Measurements from ENCODE around the gene LRP11. TPM values are rescaled to one million over a fixed set of nuclear protein-coding genes. Genes with fewer than 3 reads are reported as not detected.

The LRP11 gene
- polyA plus RNA-seq, 1 donor from 2014 or later, result 57.0 TPM

GRCh38 chr6:149771925-149772324, 92.2 kb downstream of the LRP11 start:
- Histone ChIP-seq H3F3A (ENCODE audit: insufficient read depth, low read length, poor library complexity, severe bottlenecking) (no peaks in the 10 kb centered on the region), H4K20me1 (ENCODE audit: insufficient read depth) (no peaks in the 10 kb centered on the region), H3K9me2 (ENCODE audit: insufficient read depth, low read length) (no peaks in the 10 kb centered on the region), H3K9me3 (ENCODE audit: low read length) (no peaks in the 10 kb centered on the region), H3K36me3 (ENCODE audit: insufficient read depth, low read length) (no peaks in the 10 kb centered on the region), H3K27me3 (ENCODE audit: insufficient read depth, low read depth, low read length) (no peaks in the 10 kb centered on the region), H3K9ac (ENCODE audit: low read length) (no peak overlapping the region), H2AFZ (ENCODE audit: low read depth, low read length) (no peak overlapping the region), H3K4me2 (ENCODE audit: low read length) (no peak overlapping the region), H3K4me3 (ENCODE audit: low read length) (no peak overlapping the region), H3K79me2 (replicated peaks; ENCODE audit: insufficient read depth, low read length) (peaks cover 3% of the 10 kb centered on the region), H3K27ac (ENCODE audit: low read length) (no peak overlapping the region)
- no peak for TF ChIP-seq RAD21 (conservative IDR thresholded peaks at IDR 0.05)
- no peak for TF ChIP-seq SMC3 (conservative IDR thresholded peaks at IDR 0.05; ENCODE audit: poor library complexity)
- no peak for TF ChIP-seq EP300 (conservative IDR thresholded peaks at IDR 0.05; ENCODE audit: poor library complexity, severe bottlenecking)
- no peak for TF ChIP-seq MXI1 (conservative IDR thresholded peaks at IDR 0.05; ENCODE audit: poor library complexity, severe bottlenecking)
- no peak for TF ChIP-seq REST (IDR thresholded peaks at IDR 0.05; ENCODE audit: borderline replicate concordance)
- TF ChIP-seq TAF1 (IDR thresholded peaks at IDR 0.05; ENCODE audit: low read depth), result no peak
- TF ChIP-seq CTCF (IDR thresholded peaks at IDR 0.05; ENCODE audit: poor library complexity, severe bottlenecking), result no peak
- TF ChIP-seq EZH2 (IDR thresholded peaks at IDR 0.05; ENCODE audit: borderline replicate concordance, insufficient read depth, low read length, poor library complexity, severe bottlenecking), result no peak
- TF ChIP-seq POLR2AphosphoS5 (IDR thresholded peaks at IDR 0.05), result no peak

GRCh38 chr6:149771185-149771584, 93.0 kb downstream of the LRP11 start:
- Histone ChIP-seq H3K9me3 (ENCODE audit: low read length) (no peaks in the 10 kb centered on the region), H3K9ac (ENCODE audit: low read length) (no peak overlapping the region), H3K79me2 (replicated peaks; ENCODE audit: insufficient read depth, low read length) (peaks cover 3% of the 10 kb centered on the region), H4K20me1 (ENCODE audit: insufficient read depth) (no peaks in the 10 kb centered on the region), H3K4me3 (ENCODE audit: low read length) (no peak overlapping the region), H3K36me3 (ENCODE audit: insufficient read depth, low read length) (no peaks in the 10 kb centered on the region), H3K4me2 (ENCODE audit: low read length) (no peak overlapping the region), H3K9me2 (ENCODE audit: insufficient read depth, low read length) (no peaks in the 10 kb centered on the region), H3K27me3 (ENCODE audit: insufficient read depth, low read depth, low read length) (no peaks in the 10 kb centered on the region), H3K27ac (ENCODE audit: low read length) (no peak overlapping the region), H3F3A (ENCODE audit: insufficient read depth, low read length, poor library complexity, severe bottlenecking) (no peaks in the 10 kb centered on the region), H2AFZ (ENCODE audit: low read depth, low read length) (no peak overlapping the region)
- no peak for TF ChIP-seq EZH2 (IDR thresholded peaks at IDR 0.05; ENCODE audit: borderline replicate concordance, insufficient read depth, low read length, poor library complexity, severe bottlenecking)
- no peak for TF ChIP-seq EP300 (conservative IDR thresholded peaks at IDR 0.05; ENCODE audit: poor library complexity, severe bottlenecking)
- no peak for TF ChIP-seq MXI1 (conservative IDR thresholded peaks at IDR 0.05; ENCODE audit: poor library complexity, severe bottlenecking)
- TF ChIP-seq REST (IDR thresholded peaks at IDR 0.05; ENCODE audit: borderline replicate concordance), result no peak
- TF ChIP-seq CTCF (IDR thresholded peaks at IDR 0.05; ENCODE audit: poor library complexity, severe bottlenecking), result no peak

Data from neural cell (in vitro differentiated cells).